Fibroblast of pulmonary artery (primary cell): ENCODE measurements around the gene NPAS3.
A peak's percentile ranks its signal among the peaks of the same experiment; 100 is the strongest.

Source experiments
- DNase-seq: peaks from one replicate; pipeline ENCODE4 v3.0.0-alpha.2; 2010; ENCODE audit warnings: low read depth
- H3K4me3 ChIP-seq: replicated peaks from 2 replicates; pipeline ENCODE4 v1.5.1; 2011; ENCODE audit warnings: low read depth, mild to moderate bottlenecking, control low read depth, low read length, moderate library complexity
- TF ChIP-seq, protein P1 (sequence below): IDR thresholded peaks from 2 replicates; pipeline ENCODE4 v1.5.1; 2011; ENCODE audit warnings: mild to moderate bottlenecking, control low read depth, low read length, inconsistent platforms; ENCODE audit errors: missing control alignments

The NPAS3 gene

DNA sequence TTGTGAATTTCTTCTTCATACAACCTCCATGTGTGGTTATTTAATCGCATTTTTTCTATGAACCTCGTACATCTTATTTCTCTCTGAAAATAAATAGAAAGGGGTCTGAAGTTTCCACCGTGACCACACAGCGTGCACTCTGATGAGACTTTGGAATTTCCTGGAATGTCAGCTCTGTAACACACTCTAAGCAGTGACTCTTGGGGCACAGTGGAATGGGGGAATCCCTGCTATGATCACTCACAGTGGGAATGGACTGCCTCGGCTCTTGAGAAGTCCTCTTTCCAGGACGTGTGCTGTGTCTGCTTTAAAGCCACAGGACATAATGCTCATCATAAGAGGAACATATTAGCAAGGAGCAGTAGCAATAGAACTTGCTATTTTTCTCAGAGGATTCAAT, 596.0 kb downstream of the NPAS3 start:
- no peak overlapping the region for H3K4me3 ChIP-seq
- DNase-seq: no peak
- TF ChIP-seq, protein P1, sequence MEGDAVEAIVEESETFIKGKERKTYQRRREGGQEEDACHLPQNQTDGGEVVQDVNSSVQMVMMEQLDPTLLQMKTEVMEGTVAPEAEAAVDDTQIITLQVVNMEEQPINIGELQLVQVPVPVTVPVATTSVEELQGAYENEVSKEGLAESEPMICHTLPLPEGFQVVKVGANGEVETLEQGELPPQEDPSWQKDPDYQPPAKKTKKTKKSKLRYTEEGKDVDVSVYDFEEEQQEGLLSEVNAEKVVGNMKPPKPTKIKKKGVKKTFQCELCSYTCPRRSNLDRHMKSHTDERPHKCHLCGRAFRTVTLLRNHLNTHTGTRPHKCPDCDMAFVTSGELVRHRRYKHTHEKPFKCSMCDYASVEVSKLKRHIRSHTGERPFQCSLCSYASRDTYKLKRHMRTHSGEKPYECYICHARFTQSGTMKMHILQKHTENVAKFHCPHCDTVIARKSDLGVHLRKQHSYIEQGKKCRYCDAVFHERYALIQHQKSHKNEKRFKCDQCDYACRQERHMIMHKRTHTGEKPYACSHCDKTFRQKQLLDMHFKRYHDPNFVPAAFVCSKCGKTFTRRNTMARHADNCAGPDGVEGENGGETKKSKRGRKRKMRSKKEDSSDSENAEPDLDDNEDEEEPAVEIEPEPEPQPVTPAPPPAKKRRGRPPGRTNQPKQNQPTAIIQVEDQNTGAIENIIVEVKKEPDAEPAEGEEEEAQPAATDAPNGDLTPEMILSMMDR: no peak

DNA sequence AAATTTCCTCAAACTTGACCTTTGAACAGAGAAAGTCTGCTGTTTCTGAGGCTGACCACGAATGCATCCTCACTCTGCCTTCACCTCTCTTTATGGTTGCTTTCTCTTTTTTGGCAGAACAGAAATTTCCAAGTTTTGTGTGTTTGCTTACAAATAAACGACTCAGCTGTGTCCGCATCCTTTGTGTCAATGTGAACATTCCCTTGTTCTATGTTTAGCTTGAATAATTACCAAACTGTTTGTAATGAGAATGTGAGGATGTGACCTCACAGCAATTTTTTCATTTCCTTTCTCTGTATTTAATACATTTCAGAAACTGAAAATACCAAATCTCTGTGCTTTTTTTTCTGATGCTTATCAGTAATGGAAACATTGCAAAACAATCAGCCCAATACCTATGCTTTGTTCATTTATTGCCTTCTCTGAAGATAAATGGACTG, 601.3 kb downstream of the NPAS3 start:
- peak; percentile 50 for DNase-seq
- TF ChIP-seq, protein P1: no peak
- no peak overlapping the region for H3K4me3 ChIP-seq

DNA sequence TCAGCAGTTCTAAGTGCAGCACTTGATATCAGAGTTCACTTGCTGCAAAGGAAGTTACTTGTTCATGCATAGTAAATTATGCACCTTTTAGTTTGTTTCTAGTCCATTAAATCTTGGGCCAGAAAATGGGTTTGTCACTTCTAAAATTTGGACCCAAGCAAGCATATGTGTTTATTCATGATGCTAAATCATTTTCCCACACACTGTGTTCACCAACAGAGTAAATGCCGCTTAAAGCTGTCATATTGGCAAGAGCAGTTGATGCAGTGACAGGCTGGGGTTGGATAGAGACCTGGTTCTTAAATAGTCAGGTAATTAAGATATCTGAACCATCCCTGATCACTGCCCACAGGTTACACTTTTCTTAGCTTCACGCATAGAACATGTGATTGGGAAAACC, 602.5 kb downstream of the NPAS3 start:
- H3K4me3 ChIP-seq: no peak overlapping the region
- TF ChIP-seq, protein P1: no peak
- DNase-seq: no peak

DNA sequence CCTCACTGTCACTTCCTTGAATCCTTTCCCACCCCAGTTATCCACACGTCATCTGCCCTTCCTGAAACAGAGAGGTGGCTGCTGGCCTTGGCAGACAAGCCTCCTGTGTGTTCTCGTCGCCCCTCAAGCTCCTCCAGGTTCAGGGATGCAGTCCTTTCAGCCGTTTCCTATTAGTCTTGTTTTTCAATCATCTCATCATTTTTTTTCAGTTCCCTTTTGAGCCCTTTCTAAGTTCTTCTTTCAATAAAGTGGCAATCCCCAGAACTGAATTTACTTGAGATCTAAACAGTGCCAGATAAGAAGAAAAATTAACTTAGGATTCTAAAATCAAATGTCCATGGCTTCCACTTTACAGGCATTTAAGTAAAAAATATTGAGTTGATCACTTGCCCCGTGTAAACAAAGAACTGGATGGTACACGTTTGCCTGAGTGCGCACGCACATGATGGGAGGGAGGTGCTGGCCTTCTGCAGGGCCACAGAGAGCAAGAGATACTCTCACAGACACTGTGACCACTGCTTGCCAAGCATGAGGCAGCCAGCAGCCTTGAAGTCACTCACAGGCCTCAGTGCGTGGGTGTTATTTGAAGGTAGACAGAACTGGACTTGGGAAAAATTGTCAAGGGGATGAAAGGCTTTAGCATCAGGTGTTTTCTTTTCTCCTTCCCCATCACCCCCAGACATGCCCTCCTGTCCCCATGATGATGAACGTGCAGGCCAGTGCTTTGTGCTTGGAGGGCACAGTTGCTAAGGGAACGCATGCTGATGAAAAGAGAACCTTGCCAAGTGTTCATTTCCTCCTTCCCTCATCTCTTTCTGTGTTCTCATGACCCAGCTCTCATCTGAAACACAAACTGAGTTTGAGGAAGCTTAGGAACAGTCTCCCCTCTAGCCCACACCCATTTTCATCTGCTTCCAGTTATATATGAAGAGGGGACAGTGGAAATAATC, 603.9 kb downstream of the NPAS3 start:
- TF ChIP-seq, protein P1: no peak
- H3K4me3 ChIP-seq: no peak overlapping the region
- no peak for DNase-seq

DNA sequence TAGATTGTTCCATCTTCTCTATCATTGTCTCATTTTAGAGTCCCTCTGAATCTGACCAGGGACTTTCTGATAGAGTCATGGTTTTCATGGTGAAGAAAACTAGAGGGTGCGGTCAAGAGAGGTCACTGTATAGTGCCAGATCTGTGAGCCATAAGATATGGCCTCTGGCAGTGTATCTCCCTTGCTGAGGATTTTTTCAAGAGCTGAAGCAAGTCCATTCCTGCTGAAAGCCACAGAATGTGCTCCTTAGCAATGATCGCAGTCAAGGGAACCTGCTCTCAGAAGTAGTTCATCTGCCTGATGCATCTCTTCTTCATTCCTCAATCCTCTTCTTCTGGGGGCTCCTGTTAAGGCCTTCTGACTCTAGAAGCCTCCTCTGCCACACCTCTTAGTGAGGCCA, 607.0 kb downstream of the NPAS3 start:
- TF ChIP-seq, protein P1: no peak
- no peak for DNase-seq
- H3K4me3 ChIP-seq: no peak overlapping the region

DNA sequence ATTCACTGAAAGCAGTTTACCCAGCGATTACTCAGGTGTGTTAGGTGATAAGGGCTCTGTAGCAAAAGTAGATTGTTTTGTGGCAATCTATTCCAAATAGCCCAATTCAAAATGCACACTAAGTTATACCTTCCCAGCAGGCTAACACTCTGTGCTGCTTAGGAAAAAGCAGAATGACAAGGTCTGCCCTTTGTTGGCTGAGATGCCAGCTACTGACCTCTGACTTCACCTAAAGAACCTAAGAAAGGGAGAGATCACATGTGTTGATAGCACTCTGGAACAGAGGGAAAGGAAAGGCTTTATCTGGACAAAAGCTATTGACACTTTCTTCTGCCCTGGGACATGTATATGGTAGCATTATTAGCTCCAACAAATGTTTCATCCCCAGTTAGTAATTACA, 609.9 kb downstream of the NPAS3 start:
- no peak overlapping the region for H3K4me3 ChIP-seq
- DNase-seq: no peak
- TF ChIP-seq, protein P1: no peak
